OCI-M1 (cell line): Measurements from ENCODE around the gene CA10.

Source experiments
- DNase-seq: peaks from one replicate; lab custom pipeline; 2025; lab: John Stamatoyannopoulos, UW

The CA10 gene

DNA sequence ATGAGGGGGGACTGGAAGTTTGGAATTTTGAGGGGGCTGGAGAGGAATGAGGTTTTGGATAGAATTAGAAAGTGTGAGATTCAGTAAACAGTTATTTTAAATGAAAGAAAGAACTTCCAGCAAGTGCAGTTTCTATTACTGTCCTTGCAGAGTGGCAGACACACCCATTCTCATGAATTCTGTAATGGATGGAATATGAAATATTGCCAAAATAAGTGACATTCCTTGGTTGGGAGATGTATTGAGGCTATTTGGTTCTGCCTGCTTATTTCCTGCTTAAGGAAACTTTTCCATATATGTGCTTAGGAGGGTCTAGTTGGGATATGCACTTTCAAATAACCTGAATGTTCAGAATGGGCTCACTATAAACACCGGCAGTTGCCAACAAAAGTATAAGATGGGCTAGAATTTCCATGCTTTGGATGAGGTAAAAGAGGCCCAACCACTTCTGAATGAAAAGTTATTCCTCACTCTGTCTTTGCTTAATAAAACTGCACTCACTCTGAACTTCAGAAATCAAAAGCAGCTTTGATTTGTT, 434.4 kb downstream of the CA10 start:
- no peak for DNase-seq

DNA sequence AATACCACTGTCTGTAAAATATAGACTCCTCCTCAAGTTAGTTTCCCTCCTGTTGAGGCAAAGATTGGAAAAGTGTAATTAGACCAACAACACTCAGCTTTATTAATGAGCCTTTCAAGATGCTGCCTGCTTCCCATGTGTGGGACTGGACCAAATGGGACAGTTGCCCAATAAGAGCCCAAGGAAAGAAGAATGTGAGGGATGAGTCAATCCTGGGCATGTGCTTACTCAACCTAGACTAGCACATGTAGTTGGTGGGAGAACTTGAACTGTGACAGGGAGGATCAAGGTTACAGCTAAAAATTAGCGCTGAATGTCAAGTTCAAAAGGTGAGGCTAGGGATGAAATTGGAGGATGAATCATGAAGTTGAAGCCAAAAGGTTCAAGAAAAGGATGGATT, 435.5 kb downstream of the CA10 start:
- no peak for DNase-seq

DNA sequence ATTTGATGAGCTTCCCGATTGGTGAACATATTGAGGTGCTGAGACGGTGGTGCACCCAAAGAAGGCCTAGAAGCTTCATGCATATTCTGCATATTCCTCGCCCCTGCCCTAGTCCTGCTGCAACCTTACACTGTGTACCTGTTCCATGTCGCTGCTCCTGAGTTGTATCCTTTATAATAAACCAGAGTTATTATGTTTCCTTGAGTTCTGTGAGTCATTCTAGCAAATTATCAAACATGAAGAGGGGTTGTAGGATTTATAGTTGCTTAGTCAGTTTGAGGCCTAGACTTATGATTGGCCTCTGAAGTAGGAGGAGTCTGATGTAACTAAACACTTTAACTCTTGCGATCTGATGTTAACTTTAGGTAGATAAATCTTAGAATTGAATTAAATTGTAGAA, 436.8 kb downstream of the CA10 start:
- no peak for DNase-seq

DNA sequence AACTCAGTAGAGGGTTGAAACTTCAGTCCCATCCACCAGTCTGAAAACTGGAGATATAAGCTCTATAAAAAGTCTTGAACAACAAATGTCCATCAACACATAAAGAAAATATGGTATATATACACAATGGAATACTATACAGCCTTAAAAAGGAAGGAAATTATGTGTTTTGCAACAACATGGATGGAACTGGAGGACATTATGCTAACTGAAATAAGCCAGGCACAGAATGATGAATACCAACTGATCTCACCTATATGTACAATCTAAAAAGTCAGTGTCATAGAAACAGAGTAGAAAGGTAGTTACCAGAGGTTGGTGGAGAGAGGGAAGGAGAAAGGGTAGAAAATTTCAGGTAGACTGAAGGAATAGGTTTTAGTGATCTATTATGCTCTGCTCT, 438.1 kb downstream of the CA10 start:
- no peak for DNase-seq

DNA sequence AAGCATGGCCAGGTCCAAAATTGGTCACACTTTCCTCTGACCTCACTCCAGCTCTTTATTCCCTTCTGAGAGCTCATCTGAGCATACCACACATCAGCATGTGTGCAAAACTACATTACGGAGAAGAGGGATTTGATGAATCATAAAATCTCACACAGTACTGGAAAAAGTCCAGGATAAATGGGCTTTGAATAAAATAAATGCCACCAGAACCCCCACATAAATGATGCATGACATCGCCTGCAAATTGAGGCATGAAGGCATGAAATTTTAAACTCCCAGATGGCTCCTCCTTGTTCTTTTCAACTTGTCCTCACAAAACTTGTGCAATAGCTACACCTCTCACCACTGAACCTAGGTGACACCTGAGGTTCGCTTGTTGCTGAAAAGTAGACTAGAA, 439.5 kb downstream of the CA10 start:
- DNase-seq: no peak

DNA sequence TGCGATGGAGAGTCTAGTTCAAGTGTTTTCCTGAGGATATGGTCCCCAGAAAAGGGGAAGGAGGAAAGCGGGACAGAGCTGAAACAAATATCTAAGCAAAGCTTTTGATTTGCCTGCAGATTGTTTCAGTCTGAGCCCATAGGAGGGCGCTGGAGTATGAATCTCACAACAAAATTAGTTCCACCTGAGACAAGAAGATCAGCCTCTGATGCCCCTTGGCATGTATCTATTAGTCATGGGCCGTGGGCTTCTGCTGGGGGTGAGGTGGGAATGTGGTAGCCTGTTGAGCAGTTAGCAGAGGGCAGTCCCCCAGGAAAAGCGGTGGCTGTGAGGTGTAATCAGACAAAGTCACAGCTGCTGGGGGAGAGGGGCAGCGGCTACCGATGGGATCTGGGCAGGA, 446.9 kb downstream of the CA10 start:
- DNase-seq: no peak

DNA sequence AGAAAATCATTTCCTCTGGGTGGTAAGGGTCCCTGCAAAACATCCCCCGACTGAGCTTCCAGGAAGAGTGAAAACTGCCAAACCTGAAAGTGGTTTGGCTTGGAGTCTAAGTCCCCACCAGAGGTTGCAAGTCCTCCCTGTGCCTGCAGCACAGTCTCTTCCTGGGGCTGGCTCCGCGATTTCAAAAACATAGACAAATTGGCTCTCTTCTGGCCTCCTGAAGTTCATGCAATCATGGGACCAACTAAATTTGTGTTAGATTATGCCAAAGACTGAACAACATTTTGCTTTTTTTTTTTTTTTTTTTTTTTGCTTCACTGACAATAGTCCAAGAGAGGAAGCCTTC, 447.9 kb downstream of the CA10 start:
- no peak for DNase-seq

DNA sequence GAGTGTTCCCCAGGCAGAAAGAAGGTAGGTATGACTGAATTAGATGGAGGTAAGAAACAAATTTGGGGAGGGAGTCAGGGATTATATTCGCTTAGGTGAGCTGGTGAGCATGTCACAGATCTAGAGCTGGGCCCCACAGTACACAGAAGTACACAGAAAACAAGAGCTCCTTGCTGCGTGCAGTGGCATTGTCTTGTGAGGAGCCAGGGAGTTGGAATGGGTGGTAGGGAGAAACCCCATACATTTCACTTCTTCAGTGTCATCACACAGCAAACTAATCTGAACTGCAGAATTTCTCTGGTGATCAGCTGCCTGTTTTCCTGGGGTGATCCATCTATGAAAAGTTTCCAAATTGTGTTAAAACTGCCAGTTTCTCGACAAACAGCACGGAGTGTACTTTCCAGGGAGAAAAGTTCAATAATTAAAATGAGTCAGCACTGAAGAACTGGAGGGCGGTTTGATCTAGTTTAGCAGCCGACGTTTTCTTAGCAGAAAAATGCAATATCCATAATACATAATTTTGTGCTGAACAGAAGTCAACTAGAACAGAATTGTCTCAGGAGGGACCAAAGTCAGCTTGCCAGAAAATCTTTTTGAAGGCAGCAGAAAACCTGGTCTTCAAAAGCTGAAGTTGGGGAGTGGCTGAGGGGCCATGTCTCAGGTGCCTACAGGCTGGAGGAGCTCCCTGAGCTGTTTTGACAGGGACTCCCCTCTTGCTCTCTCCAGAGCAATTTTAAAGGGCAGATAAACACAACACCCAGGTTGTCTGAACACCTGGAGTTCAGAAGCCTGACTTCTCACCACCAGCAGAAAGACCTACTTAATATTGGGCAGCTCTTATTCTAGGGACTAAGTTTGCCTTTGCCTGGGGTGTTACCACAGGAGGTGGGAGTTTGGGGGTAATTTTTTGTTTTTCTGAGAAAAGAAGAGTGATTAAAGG, 448.6 kb downstream of the CA10 start:
- no peak for DNase-seq

DNA sequence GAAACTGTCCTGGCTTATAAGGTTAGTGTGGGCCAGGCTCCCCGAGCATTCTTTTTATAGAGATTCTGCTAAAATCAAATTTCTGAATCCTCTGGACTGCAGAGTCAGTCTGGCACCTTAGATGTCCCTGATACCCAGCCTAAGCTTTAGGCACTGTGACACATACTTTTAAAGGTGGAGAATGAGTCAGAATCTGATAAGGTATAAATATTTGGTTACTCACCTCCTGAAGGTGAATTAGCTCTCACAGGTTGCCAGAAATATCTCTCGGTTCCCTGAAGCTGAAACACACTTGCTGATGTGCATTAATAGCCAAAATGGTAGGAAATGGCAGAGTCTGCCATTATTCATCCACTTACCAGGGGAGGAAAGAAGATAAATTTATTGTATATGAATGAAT, 451.3 kb downstream of the CA10 start:
- DNase-seq: no peak

DNA sequence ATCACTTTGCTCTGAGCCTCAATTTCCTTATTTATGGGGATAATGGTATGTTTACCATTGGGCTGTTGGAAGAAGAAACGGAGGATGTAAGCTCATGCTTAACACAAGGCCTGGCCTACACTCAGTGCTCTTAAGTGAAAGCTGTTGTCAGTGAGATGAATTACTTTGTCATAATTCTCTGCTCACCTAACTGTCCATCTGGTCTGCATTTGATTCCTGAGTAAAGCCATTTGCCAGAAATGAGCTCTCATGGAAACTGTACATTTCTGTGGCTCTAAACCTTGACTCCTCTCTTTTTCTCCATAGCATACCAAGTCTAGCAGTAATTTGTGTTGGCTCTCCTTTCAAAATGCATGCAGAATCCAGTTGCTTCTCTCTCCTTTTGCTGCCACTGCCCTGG, 452.4 kb downstream of the CA10 start:
- DNase-seq: no peak

DNA sequence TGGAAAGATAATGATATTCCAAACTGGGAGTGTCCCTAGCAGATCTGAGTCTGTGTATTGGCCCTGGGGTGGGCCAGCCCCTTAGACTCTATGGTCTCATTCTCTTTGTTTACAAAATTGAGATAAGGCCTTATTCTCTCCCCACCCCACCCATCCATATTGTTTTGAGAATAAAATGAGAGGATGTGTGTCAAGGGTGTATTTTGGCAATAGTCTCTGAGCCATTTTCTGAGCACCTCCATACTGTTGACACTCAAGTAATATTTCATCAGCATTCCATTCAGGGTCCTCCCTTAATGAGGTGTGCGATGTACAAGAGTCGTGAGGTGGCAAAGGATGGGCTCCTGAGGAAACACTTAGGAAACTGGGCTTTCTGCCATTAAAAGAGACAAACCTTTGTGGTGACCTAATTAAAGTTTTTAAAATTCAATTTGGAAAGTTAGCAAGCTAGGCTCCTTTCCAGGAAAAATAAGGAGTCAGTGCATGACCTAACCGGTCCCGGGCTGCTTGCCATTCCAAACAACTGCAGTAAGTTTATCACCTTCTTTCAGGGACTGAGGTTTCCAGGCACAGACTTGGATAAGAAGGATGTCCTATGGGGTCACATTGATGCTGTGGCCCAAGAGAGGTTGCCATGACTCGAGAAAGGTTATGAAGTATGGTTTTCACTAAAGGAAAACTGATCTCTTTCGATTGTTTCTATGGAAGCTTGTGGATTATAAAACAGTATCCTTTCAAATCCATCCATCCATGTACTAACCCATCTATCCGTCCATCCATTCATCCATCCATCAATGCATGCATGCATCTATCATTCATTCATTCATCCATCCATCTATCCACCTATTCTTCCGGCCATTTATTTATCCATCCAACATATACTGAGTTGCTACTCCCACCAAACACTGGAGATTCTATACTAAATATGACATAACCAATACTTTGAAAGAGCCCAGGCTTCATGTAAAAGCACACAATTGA, 454.9 kb downstream of the CA10 start:
- no peak for DNase-seq

DNA sequence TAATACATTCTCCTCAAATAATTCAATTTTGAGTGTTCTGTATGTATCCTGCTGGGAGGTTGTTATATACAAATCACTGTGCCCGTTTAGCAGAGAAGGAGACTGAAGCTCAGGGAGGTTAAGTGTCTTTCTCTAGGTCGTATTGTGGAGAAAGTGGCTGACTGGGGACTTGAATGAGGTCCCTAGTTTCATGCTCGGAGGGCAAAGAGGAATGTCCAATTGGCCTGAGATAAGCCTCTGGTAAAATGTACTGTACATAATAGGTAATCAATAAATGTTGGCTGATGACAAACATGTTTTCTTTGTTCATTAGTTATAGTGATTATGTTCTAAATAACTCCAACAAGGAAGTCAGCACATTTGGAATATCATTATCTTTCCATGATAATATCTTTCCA, 455.6 kb downstream of the CA10 start:
- no peak for DNase-seq

DNA sequence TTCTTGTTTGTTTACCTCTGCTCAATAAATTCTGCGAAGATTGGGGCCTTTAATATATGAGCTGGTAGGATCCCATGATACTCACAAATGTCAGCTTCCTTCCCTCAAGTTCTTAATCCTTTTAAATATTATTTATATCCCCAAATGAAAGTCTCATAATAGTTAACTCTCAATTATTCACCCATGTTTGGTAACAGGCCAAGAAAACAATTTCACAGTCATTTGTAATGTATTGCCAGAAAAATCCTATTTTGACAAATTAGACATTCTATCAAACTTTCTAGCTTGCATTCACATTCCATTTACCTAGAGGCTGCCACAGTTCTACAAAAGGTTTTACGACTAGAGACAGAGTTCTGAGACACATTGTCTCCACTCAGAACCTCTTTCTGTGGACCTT, 457.0 kb downstream of the CA10 start:
- no peak for DNase-seq

DNA sequence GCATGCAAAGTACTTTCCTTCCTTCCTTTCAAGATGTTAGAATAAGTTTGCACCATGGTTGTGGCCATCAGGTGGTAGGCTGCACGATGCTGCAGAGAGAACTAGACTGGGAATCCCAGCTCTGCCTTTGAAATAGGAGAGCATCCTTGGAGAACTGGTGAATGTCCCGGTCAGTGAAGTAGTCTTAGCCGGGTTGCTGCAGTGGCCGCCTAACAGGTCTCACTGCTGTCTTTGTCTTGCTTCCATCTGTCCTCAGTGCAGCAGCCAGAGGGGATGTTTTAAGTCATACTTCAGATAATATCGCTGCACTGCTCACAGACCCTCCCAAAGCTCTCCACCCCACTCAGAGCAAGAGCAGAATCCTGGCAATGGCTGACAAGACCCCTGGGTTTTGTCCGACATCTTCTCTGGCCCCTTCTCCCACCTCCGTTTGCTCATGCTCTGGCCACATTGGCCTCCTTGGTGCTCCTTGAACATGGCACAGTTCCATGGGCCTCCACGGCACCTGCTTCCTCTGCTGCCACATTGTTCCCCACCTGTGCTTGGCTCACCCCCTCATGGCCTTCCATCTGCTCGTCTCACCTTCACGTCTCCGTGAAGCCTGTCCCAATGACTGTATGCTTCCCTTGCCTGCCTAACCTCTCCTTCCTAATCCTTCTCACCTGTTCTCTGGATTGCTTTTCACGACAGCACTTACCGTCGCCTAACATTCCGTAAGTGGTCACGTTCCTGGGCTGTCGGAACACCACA, 458.3 kb downstream of the CA10 start:
- no peak for DNase-seq

DNA sequence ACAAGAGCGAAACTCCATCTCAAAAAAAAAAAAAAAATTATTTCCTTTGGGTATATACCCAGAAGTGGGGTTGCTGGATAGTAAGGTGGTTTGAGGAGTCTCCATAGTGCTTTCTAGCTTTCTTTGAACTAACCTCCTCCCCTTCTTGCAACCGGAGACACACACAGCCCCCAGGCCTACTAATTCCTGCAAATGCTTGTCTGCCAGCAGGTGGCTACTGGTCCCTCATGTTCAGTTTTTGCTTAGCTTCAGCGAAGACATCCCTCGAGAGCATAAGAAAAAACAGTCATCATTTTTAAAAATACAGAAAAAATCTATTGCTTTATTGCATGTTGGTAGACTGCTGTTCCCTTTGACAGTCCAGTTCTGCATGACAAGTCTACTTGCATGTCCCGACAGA, 459.2 kb downstream of the CA10 start:
- DNase-seq: no peak

DNA sequence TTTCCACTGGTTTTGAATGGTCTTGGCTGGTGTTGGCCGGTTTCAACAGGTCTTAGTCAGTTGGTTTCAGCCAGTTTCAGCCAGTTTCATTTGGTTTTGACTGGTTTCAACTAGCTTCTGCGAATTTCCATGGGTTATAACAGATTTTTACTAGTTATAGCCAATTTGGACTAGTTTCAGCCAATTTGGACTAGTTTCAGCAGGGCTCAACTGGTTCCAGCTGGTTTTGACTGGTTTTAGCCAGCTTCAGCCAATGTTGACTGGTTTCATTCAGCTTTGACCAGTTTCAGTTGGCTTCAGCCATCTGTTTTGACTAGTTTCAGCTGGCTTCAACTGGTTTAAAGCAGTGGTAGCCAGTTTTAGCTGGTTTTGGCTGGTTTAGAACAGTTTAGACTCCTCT, 465.6 kb downstream of the CA10 start:
- DNase-seq: no peak

DNA sequence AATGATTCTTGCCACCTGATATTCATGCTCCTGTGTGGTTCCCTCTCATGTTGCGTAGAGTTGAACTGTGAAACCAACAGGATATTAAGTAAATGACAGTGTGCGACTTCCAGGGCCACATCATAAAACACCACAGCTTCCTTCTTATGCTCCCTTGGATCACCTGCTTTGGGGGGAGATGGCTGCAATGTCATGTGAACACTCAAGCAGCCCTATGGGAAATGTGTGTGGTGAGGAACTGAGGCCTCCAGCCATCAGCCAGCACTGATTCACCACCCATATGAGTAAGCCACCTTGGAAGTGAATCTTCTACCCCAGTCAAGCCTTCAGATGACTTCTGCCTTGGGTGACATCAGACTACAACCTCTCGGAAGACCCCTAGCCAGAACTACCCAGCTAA, 470.6 kb downstream of the CA10 start:
- DNase-seq: no peak

DNA sequence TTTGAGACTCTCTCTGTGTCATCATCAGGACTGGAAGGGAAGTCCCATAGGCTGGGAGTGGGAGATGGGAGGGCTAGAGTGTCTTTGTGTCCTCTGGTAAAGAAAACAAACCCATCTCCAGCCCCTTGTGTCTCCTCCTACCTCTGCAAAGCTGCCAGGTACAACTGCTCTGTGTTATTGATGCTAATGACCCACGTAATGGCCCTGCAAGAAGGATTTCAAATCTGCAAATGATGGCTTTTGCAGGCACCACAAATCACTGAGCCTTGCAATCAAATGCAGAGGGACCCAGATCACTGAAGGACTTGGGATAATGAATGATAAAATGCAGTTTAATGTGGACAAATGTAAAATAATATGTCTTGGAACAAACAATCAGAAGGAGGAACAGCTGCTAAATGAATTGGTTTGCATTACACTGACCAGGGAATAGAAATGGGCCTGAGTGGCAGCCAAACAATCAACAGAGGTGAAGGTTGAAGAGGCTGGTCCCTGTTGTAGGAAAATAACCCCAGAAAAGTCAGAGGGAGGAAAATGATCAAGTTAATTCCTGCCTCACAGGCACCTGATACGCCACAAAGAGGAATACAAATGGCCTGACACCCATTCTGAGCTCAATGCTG, 473.1 kb downstream of the CA10 start:
- DNase-seq: no peak

DNA sequence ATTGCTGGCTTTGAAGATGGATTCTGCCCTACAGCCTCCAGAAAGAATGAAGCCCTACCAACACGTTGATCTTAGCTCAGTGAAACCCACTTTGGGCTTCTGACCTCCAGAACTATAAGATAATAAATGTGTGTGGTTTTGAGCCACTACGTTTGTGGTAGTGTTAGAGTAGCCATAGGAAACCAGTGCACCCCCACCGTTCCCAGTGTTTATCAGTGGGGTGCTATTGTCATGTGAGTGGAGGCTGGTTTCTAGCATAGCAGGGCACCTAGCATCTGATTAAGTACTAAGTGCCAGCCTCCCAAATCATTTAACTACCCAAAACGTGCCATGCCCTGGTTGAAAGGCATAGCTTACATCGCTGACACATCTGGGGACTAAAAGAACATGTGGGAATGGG, 474.3 kb downstream of the CA10 start:
- no peak for DNase-seq

DNA sequence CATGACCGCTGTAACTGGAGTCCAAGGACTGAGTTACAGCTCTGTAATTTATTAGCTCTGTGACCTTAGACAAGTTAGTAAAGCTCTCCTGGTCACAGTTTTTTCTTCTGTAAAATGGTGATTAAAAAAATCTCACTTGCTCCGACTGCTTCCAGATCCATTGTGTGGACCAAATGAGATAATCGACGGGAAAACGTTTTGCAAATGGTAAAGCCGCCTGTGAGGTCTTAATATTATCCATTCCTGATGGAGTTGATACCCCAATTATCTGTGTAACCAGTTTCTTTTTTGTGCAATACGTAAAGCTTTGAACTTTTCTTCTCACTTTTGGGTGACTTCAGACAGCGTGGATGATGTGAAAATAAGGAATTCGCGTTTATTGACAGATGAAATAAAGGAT, 475.2 kb downstream of the CA10 start:
- no peak for DNase-seq

DNA sequence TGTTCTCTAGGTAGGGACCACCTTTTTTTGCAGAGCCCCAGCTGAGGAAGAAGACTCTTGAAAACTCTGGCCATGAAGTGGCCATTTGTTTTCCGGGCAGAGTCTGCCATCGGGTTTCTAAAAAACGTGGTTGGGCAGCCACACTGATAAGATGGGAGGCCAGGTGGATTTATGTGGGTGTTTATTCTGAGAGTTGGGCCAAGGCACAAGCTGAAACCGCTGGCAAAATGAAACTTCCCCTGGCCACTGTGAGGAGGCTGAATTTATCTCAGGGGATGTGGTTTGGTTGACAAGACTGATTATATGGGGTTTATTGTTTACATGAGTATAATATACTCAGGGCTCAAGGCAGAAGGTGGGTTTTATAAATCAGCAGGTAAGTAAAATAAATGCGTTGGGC, 476.4 kb downstream of the CA10 start:
- DNase-seq: peak; percentile 31

DNA sequence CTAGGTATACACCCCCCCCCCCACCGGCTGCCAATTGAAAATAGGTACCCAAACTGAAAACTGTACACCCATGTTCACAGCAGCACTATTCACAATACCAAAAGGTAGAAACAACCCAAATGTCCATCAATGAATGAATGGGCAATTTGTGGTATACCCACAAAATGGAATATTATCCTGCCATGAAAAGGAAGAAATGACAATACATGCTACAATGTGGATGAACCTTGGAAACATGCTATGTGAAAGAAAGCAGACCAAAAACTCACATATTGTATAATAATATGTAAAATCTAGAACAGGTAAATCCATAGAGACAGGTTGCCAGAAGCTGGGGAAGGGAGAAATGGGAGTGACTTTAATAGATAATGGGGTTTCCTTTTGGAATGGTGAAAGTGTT, 480.6 kb downstream of the CA10 start:
- DNase-seq: no peak
